Effector memory CD4-positive, alpha-beta T cell (primary cell): Measurements from ENCODE around the gene SIAH2.

Experiments
- DNase-seq, 3 donors: peaks; one replicate each; pipeline ENCODE4 v3.0.0-alpha.2; 2020
- H3K27ac ChIP-seq: 2 replicates; pipeline ENCODE4 v1.7.0; 2013; ENCODE audit warnings: mild to moderate bottlenecking, low read length, moderate library complexity; ENCODE audit not compliant: insufficient read depth, poor library complexity, severe bottlenecking
- H3K27me3 ChIP-seq: replicated peaks from 2 replicates; pipeline ENCODE4 v1.7.0; 2013; ENCODE audit warnings: mild to moderate bottlenecking, low read length; ENCODE audit not compliant: insufficient read depth, control insufficient read depth, poor library complexity, severe bottlenecking
- H3K36me3 ChIP-seq: 2 replicates; pipeline ENCODE4 v1.7.0; 2013; ENCODE audit warnings: mild to moderate bottlenecking, low read length, moderate library complexity; ENCODE audit not compliant: control insufficient read depth, insufficient read depth
- H3K4me1 ChIP-seq: 2 replicates; pipeline ENCODE4 v1.7.0; 2013; ENCODE audit warnings: low read length, mild to moderate bottlenecking; ENCODE audit not compliant: control insufficient read depth, insufficient read depth, poor library complexity, severe bottlenecking
- H3K4me3 ChIP-seq: 2 replicates; pipeline ENCODE4 v1.7.0; 2013; ENCODE audit warnings: low read length, low read depth, mild to moderate bottlenecking; ENCODE audit not compliant: insufficient read depth, poor library complexity, severe bottlenecking
- H3K9me3 ChIP-seq: 2 replicates; pipeline ENCODE4 v1.7.0; 2013; ENCODE audit warnings: mild to moderate bottlenecking, low read length, moderate library complexity; ENCODE audit not compliant: control insufficient read depth

The SIAH2 gene

DNA sequence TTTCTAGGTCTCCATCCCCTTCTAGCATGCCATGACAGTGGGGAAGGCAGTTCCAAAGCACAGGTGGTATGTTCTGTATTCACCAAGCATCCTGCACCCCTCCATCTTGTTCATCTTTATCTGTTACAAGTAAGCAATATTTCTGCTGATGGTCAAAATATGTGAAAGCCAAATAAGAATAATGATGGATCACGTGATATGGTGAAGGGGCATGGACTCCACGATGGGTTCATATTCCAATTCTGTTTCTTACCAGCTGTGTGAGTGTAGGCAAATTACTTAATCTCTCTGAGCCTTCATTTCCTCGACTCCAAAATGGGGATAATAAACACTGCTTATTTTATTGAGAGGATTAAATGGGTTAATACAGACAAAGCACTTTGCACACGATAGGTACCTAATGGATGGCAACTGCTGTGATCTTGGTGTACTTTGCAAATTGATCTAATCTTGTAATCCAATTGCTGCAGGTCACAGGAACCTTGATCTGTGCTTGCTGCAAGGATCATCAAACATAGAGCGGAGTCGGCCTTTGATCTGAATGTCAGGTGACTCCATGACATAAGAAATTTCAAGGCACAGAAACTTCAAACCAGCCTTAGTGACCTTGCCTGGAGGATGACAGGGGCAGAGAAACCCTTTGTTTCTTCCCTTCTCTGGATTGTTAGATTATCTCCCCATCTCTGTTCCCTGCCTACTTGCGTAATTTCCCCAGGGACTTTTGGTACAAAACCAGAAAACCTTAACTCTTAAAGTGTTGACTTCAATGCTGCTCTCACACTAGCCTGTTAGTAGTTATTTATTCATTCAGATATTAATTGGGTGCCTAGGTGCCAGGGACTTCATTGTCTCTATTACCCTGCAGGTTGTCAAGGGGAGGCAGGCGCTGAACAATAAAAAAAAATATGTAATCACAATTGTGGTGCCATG is 25.8 kb downstream of the SIAH2 start:
- no peak overlapping the region for H3K4me3 ChIP-seq
- peaks cover 12% of the 10 kb centered on the region for H3K36me3 ChIP-seq
- no peak overlapping the region for H3K27ac ChIP-seq
- H3K27me3 ChIP-seq = no peaks in the 10 kb centered on the region
- DNase-seq = no peak
- H3K4me1 ChIP-seq = peaks cover 6% of the 10 kb centered on the region
- H3K9me3 ChIP-seq = no peaks in the 10 kb centered on the region

DNA sequence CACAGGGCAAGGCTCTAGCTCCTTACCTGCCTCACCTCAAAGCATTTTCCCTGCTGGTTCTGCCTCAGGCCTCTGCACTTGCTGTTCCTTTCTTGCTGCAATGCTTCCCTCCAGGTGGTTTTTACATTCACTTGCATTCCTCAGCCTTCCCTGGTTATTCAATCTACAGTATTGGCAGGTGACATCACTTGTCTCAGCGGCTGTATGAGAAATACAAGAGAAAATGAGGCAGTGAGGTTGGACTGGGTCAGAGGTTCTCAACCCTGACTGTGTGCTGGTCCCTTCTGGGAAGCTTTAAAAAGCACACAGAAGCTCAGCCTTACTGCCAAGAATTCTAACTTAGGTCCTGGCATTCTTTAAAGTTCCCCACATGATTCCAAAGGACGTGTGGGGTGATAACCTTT is 26.7 kb downstream of the SIAH2 start:
- Histone ChIP-seq H3K36me3 (peaks cover 4% of the 10 kb centered on the region), H3K27me3 (no peaks in the 10 kb centered on the region)
- DNase-seq = no peak

DNA sequence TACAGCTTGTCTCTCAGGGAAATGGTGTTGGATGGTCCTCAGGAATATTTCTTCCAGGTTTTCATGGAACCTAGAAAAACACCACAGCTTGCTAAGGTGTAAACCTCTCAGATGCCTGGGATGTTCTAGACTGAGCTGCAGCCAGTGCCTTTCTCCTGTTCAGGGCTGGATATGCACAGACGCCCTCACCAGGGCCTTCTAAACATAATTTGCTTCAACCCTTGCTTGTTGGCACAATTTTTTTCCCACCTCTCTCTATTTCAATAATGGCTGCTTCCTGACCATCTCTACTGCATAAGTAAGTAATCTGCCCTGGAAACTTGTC is 28.2 kb downstream of the SIAH2 start:
- H3K4me1 ChIP-seq = no peaks in the 10 kb centered on the region
- no peak overlapping the region for H3K4me3 ChIP-seq
- H3K27ac ChIP-seq = no peak overlapping the region
- no peak for DNase-seq
- no peaks in the 10 kb centered on the region for H3K27me3 ChIP-seq
- H3K36me3 ChIP-seq = no peaks in the 10 kb centered on the region
- no peaks in the 10 kb centered on the region for H3K9me3 ChIP-seq

More for the DNA sequence above, 26.7 kb downstream of the SIAH2 start:
- H3K4me1 ChIP-seq = peaks cover 6% of the 10 kb centered on the region
- H3K27ac ChIP-seq = no peak overlapping the region
- H3K4me3 ChIP-seq = no peak overlapping the region
- H3K9me3 ChIP-seq = no peaks in the 10 kb centered on the region

DNA sequence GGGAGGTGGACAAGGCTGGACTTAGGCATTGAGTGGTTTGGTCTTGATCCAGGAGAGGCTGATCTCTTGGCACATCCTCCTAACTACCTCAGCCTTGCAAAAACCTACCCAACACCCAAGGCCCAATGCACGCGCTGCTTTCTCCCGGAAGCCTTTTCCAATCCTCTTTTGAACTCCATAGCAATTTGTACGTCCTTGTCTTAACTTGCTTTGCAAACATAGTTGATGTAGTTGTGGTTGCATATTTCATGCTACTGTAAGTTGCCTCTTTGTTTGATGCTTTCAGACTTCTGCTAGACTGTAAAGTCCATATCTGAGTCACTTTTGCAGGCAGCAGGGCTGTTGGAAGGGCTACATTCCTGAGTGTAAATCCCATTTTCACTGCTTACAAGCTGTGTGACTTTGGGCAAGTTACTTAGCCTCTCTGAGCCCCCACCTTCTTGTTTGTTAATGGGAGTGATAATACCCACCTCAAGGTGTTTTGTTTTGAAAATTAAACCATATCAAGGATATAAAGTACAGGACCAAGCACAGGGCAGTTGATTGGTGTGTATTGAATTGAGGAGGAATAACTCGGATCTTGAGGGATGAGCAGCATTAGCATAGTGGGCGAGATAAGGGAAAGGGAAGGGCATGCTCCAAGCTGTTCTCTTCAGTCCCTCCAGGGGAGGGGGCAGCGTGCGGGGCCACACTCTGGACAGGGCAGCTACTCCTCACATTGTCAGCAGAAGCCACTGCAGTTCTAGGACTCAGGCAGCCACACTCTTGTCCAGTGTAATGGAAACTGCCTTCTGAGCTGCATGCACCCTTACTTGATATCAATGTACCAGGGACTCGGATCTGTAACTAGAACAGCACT is 28.8 kb downstream of the SIAH2 start:
- no peak for DNase-seq
- no peak overlapping the region for H3K27ac ChIP-seq
- no peaks in the 10 kb centered on the region for H3K36me3 ChIP-seq
- H3K9me3 ChIP-seq = no peaks in the 10 kb centered on the region
- no peaks in the 10 kb centered on the region for H3K4me1 ChIP-seq
- H3K27me3 ChIP-seq = no peaks in the 10 kb centered on the region
- no peak overlapping the region for H3K4me3 ChIP-seq

DNA sequence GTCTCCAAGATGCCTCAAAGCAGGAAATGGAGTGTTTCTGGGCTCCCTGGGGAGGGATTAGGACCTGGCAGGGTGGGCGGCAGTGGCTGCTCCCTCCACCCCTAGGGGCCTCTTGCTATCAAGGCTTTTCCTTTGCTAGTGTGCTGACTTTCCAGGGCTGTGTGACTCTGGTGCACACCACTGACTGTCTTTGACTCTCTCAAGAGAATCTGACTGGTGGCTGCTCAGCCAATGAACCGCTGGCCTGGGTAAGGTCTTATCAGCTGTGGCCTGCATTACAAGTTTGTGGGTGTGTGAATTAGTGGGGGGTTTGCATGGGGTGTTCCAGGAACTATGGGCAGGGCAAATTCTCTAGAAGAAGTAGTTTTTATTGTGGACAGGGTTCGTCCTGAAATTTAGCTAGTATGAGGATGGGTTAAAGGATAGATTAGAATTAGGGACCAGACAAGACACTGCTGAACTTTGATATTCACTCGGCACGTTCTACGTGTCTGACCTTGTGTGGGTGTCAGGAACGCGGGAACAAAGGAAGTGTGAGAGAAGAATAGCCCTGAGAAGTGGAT is 29.5 kb downstream of the SIAH2 start:
- DNase-seq = no peak
- H3K9me3 ChIP-seq = no peaks in the 10 kb centered on the region
- no peaks in the 10 kb centered on the region for H3K4me1 ChIP-seq
- H3K4me3 ChIP-seq = no peak overlapping the region
- no peaks in the 10 kb centered on the region for H3K36me3 ChIP-seq
- H3K27ac ChIP-seq = no peak overlapping the region
- H3K27me3 ChIP-seq = no peaks in the 10 kb centered on the region

DNA sequence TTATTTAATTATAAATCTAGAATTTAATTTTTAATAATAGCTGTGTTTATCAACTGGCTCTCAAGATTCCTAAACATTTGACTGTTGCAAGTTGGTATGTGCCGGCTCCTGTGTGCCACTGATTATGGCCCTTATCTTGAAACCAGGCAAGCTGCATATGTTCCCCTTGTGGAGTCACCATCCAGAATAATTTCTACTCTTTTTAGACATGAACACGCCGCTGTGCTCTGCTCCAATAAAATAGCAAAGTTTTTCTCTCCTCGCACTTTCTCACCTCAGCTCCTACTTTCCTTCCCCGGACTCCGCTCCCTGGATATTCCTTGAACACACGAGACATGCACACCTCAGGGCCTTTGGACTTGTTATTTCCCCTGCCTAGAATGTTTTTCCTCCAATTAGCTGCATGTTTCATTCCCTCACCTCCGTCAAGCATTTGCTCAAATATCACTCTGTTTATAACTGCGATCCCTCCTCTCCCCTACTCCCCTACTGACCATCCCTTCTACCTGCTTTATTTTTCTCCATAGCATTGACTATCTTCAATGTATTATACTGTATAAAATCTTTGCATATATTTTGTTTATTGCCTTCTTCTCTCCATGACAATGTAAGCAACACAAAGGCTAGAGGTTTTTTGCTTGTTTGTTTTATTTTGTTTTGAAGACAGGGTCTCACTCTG is 33.1 kb downstream of the SIAH2 start:
- Histone ChIP-seq H3K27me3 (no peaks in the 10 kb centered on the region), H3K9me3 (no peaks in the 10 kb centered on the region), H3K4me3 (no peak overlapping the region), H3K27ac (no peak overlapping the region), H3K4me1 (no peaks in the 10 kb centered on the region), H3K36me3 (no peaks in the 10 kb centered on the region)
- DNase-seq = no peak

DNA sequence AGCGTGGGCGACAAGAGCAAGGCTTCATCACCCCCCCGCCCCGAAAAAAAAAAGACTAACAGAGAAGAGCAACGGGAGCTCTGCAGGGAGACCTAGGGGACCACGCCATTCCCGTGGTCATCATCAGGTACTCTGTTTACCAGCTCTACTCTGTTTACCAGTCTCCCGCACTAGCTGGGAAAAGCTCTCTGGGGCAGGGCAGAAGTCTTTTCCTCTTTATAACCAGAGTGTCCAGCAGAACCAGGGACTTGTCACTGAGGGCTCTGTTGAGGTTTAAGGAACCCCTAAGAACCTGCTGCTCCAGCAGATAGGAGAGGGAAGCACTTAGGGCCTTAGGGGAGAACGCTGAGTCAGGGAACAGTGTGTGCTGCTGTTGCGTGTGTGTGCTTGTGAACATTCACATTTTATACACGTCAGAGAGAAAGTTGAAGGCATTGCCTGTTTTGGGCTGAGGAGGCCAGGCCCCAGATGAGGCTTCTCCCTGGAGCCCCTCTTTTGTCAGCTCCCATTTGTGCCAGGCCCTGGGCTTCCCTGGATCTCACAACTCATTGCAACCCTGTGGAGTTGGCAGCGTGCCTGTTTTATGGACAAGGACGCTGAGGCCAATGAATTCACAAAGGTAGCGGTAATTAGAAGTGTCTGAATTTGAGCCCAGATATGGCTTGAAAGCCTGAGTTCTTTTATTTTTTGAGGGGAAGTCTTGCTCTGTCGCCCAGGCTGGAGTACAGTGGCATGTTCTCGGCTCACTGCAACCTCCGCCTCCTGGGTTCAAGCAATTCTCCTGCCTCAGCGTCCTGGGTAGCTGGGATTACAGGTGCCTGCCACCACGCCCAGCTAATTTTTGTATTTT is 35.1 kb downstream of the SIAH2 start:
- no peak for DNase-seq
- Histone ChIP-seq H3K27me3 (no peaks in the 10 kb centered on the region), H3K9me3 (no peaks in the 10 kb centered on the region), H3K27ac (no peak overlapping the region), H3K36me3 (no peaks in the 10 kb centered on the region), H3K4me3 (no peak overlapping the region), H3K4me1 (no peaks in the 10 kb centered on the region)

DNA sequence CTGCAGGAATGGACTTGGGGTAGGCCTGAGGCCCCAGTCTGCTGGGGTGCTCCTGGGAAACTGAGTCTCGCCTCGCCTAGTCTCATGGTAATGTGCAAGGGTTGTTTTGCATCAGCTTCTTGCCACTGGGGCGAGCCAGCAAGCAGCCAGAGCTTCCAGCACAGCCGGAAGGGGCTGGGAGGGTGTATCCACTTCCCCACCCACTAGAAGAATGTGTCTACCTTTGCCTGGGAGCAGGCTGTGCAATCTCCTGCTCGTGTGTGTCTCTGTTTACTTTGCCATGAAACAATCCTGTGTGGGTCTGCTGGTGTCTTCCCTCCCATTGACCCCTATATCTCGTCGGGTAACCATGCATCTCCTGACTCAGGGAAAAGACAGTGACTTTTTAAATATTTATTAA is 37.4 kb downstream of the SIAH2 start:
- H3K36me3 ChIP-seq = no peaks in the 10 kb centered on the region
- H3K4me3 ChIP-seq = no peak overlapping the region
- no peak for DNase-seq
- H3K27ac ChIP-seq = no peak overlapping the region
- H3K9me3 ChIP-seq = no peaks in the 10 kb centered on the region
- no peaks in the 10 kb centered on the region for H3K4me1 ChIP-seq
- H3K27me3 ChIP-seq = no peaks in the 10 kb centered on the region

DNA sequence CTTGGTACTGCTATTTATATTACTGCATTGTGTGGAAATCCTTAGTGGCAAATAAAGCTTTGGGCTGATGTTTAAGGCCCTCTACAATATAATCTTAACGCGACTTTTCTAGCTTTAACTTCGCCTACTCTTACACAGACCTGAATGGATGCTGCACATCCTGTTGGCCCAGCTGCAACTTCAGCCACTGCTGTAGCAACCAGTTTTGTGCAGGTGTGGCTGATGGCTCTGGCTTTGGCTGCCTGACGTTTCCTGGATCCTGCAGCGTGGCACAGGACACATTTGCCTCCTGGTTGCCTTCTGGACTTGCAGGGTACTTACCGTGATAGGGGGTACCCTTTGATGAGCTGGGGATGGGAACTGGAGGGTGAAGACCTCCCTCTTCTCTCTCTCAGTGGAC is 39.0 kb downstream of the SIAH2 start:
- Histone ChIP-seq H3K4me3 (no peak overlapping the region), H3K27ac (no peak overlapping the region), H3K27me3 (no peaks in the 10 kb centered on the region), H3K9me3 (no peaks in the 10 kb centered on the region), H3K4me1 (no peaks in the 10 kb centered on the region), H3K36me3 (no peaks in the 10 kb centered on the region)
- no peak for DNase-seq
